A549 (cell line): ENCODE results near the gene NALCN.

Source experiments
- CBX8 ChIP-seq: fragments of 200-600 bp; sonication (generic); IDR thresholded peaks from 2 replicates; pipeline ENCODE4 v1.6.1; 2016
- CEBPB ChIP-seq, 2 experiments: fragments of >200 bp in 1 of 2; sonication (Bioruptor Twin) in 1 of 2; formaldehyde crosslinking in 1 of 2; IDR thresholded peaks; 2 replicates each; pipeline ENCODE4 v1.6.1; 2012 to 2016
- EP300 ChIP-seq, 2 experiments: fragments of >200 bp; sonication (Bioruptor Twin); formaldehyde crosslinking; IDR thresholded peaks; 2 replicates in 1 of 2; 3 replicates in 1 of 2; pipeline ENCODE4 v1.6.1; 2016 to 2017
- POLR2A ChIP-seq: IDR thresholded peaks from 2 replicates; pipeline ENCODE4 v1.6.1; 2012; ENCODE audit warnings: mild to moderate bottlenecking, low read length
- POLR2AphosphoS2 ChIP-seq: conservative IDR thresholded peaks from 2 replicates; pipeline ENCODE4 v1.6.1; 2012; ENCODE audit warnings: low read length, improper control_type of control experiment, inconsistent platforms
- RAD21 ChIP-seq, 2 experiments: fragments of >200 bp in 1 of 2; sonication (Bioruptor Twin) in 1 of 2; formaldehyde crosslinking in 1 of 2; IDR thresholded peaks in 1 of 2; conservative IDR thresholded peaks in 1 of 2; 2 replicates in 1 of 2; 3 replicates in 1 of 2; pipeline ENCODE4 v1.6.1; 2012 to 2018; ENCODE audit warnings: inconsistent platforms in 1 of 2
- REST ChIP-seq: fragments of 200-600 bp; sonication (generic); IDR thresholded peaks from 2 replicates; pipeline ENCODE4 v1.6.1; 2016; ENCODE audit warnings: antibody characterized with exemption, mild to moderate bottlenecking, moderate library complexity
- RFX5 ChIP-seq: fragments of 450-650 bp; IDR thresholded peaks from 2 replicates; pipeline ENCODE4 v1.7.1; 2014; ENCODE audit warnings: antibody characterized with exemption, mild to moderate bottlenecking, moderate library complexity
- SREBF2 ChIP-seq: fragments of 450-650 bp; IDR thresholded peaks from 2 replicates; pipeline ENCODE4 v1.6.1; 2014; ENCODE audit warnings: mild to moderate bottlenecking, moderate library complexity
- TF ChIP-seq, protein P1 (sequence below): fragments of >200 bp; sonication (Bioruptor Twin); formaldehyde crosslinking; IDR thresholded peaks from 3 replicates; pipeline ENCODE4 v1.5.1; 2016
- TF ChIP-seq, protein P2 (sequence below): IDR thresholded peaks from 2 replicates; pipeline ENCODE4 v1.6.1; 2012

- TF ChIP-seq SREBF2 (no peak), CEBPB (IDR thresholded peaks at IDR 0.05) (no peak), RAD21 (conservative IDR thresholded peaks at IDR 0.05 in 1 of 2, IDR thresholded peaks at IDR 0.05 in 1 of 2) (no peak), RFX5 (no peak), POLR2A (no peak), POLR2AphosphoS2 (no peak), EP300 (IDR thresholded peaks at IDR 0.05) (no peak), REST (no peak), CBX8 (no peak)
- TF ChIP-seq, protein P1, sequence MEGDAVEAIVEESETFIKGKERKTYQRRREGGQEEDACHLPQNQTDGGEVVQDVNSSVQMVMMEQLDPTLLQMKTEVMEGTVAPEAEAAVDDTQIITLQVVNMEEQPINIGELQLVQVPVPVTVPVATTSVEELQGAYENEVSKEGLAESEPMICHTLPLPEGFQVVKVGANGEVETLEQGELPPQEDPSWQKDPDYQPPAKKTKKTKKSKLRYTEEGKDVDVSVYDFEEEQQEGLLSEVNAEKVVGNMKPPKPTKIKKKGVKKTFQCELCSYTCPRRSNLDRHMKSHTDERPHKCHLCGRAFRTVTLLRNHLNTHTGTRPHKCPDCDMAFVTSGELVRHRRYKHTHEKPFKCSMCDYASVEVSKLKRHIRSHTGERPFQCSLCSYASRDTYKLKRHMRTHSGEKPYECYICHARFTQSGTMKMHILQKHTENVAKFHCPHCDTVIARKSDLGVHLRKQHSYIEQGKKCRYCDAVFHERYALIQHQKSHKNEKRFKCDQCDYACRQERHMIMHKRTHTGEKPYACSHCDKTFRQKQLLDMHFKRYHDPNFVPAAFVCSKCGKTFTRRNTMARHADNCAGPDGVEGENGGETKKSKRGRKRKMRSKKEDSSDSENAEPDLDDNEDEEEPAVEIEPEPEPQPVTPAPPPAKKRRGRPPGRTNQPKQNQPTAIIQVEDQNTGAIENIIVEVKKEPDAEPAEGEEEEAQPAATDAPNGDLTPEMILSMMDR, result no peak
- TF ChIP-seq, protein P2, sequence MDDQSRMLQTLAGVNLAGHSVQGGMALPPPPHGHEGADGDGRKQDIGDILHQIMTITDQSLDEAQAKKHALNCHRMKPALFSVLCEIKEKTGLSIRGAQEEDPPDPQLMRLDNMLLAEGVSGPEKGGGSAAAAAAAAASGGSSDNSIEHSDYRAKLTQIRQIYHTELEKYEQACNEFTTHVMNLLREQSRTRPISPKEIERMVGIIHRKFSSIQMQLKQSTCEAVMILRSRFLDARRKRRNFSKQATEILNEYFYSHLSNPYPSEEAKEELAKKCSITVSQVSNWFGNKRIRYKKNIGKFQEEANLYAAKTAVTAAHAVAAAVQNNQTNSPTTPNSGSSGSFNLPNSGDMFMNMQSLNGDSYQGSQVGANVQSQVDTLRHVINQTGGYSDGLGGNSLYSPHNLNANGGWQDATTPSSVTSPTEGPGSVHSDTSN, result no peak
Observed at GRCh38 chr13:101283782-101284181, 132.5 kb downstream of the NALCN start.
